Muscle of leg (tissue), 11 donors: Measurements from ENCODE around the gene HAGHL. TPM values are rescaled to one million over a fixed set of nuclear protein-coding genes. Genes with fewer than 3 reads are reported as not detected.
A peak's percentile ranks its signal among the peaks of the same experiment; 100 is the strongest.
"Not testable (repeated sequence)": the region's sequence is repeated elsewhere in the genome, so short reads cannot be mapped to it uniquely, and the experiment has no call there.

Experiments
- DNase-seq: peaks from one replicate; pipeline ENCODE4 v3.0.0; 2013
- H3K27ac ChIP-seq: one replicate; pipeline ENCODE4 v1.5.1; 2013; ENCODE audit warnings: mild to moderate bottlenecking, low read length, control low read depth
- H3K27me3 ChIP-seq: one replicate; pipeline ENCODE4 v1.6.1; 2013; ENCODE audit warnings: low read length; ENCODE audit not compliant: control insufficient read depth, insufficient read depth
- H3K36me3 ChIP-seq: one replicate; pipeline ENCODE4 v1.6.1; 2013; ENCODE audit warnings: low read length; ENCODE audit not compliant: control insufficient read depth, insufficient read depth
- H3K4me1 ChIP-seq: one replicate; pipeline ENCODE4 v1.6.1; 2013; ENCODE audit warnings: low read length; ENCODE audit not compliant: control insufficient read depth, insufficient read depth
- H3K4me3 ChIP-seq: one replicate; pipeline ENCODE4 v1.5.1; 2013; ENCODE audit warnings: low read length, control low read depth
- H3K9me3 ChIP-seq: replicated peaks from 2 replicates; pipeline ENCODE4 v1.6.1; 2013; ENCODE audit warnings: low read depth, low read length; ENCODE audit not compliant: control insufficient read depth
- WGBS: methylation state at CpG from one replicate; pipeline ENCODE4 v1.1.5; 2013; ENCODE audit warnings: missing lambda C conversion rate; ENCODE audit not compliant: insufficient coverage; 5-methylcytosine and 5-hydroxymethylcytosine counted together
- polyA plus RNA-seq, 8 donors: library from polyadenylated mRNA; unstranded; fragments of 120-200 nt; gene quantifications; one replicate each; pipeline versions ENCODE4 v1.2.1 to v1.2.3, GENCODE V29; 2013; ENCODE audit warnings: inconsistent platforms in 1 of 8, low replicate concordance in 1 of 8; ENCODE audit not compliant: insufficient read length in 8 of 8, insufficient read depth in 1 of 8
- total RNA-seq: library from RNA; stranded (reverse); fragments of 120-200 nt; gene quantifications from one replicate; pipeline ENCODE4 v1.2.4, GENCODE V29; 2013

The HAGHL gene
- total and polyA plus RNA-seq, 9 donors, result 1.7 to 4.7 (median 2.8) TPM

DNA sequence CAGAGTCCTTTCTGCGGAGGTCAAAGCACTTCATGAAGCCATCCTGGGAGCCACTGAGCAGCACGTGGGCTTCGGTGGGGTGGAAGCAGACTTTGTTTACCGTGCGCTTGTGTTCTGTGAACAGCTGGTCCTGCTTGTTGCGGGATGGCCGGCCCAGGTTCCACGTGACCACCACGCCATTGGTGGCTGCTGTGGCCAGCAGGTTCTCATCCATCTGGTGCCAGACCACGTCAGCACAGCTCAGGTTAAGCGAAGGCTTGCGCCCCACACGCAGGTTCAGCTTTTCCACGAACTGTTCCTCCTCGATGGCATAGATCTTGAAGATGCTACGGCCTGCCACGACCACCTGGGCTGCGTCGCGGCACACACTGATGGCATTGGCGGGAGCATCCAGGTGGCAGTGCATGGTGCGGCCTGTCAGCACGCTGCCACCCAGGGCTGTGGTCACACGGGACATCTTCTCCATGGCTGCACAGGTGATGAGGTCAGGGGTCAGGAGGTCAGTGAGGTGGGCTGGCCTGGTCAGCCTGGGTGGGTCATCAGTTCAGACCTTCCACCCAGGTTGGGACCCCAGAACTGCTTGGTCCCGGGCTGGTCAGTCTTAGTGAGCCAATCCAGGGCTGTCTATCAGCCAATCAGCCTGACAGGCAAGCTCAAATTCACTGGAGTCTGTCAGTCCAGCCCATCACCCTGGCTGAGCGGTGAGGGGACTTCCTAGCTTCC, 37.6 kb upstream of the HAGHL start:
- DNase-seq, result no peak
- Histone ChIP-seq H3K4me1 (peaks cover 27% of the 10 kb centered on the region), H3K27me3 (peaks cover 35% of the 10 kb centered on the region), H3K36me3 (peaks cover 25% of the 10 kb centered on the region), H3K9me3 (no peaks in the 10 kb centered on the region), H3K27ac (peak overlapping the region; percentile 80), H3K4me3 (peak overlapping the region; percentile 91)
- WGBS, result 84% methylated on average over 26 of the region's 26 CpGs

DNA sequence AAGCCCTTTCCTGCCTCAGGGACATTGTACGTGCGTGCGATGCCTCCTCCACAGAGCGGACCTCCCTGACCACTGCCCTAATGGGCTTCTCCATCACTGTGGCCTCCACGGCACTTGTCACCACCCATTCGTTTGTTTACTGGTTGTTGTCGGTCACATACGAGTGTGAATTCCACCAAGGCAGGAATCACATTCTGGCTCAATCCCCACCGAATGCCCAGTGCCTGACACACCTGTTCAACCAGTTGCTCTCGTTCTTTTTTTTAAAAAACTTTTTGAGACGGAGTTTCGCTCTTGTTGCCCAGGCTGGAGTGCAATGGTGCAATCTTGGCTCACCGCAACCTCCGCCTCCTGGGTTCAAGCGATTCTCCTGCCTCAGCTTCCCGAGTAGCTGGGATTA, 35.7 kb upstream of the HAGHL start:
- H3K36me3 ChIP-seq, result peaks cover 14% of the 10 kb centered on the region
- DNase-seq, result not testable (repeated sequence)

GRCh38 chr16:692356-693108, 34.4 kb upstream of the HAGHL start:
- peaks cover 30% of the 10 kb centered on the region for H3K4me1 ChIP-seq
- no peak overlapping the region for H3K27ac ChIP-seq
- 90% methylated on average over 2 of the region's 10 CpGs for WGBS
- DNase-seq, result no peak
- H3K27me3 ChIP-seq, result peaks cover 62% of the 10 kb centered on the region
- H3K4me3 ChIP-seq, result no peak overlapping the region
- H3K36me3 ChIP-seq, result peaks cover under 1% of the 10 kb centered on the region
- no peaks in the 10 kb centered on the region for H3K9me3 ChIP-seq

More for the DNA sequence above, 35.7 kb upstream of the HAGHL start:
- WGBS, result 82% methylated on average over 10 of the region's 16 CpGs
- H3K4me3 ChIP-seq, H3K27ac ChIP-seq, H3K9me3 ChIP-seq: not testable (repeated sequence)
- peaks cover 30% of the 10 kb centered on the region for H3K4me1 ChIP-seq
- H3K27me3 ChIP-seq, result peaks cover 53% of the 10 kb centered on the region

GRCh38 chr16:693364-693763, 33.5 kb upstream of the HAGHL start:
- H3K9me3 ChIP-seq, result no peaks in the 10 kb centered on the region
- H3K4me3 ChIP-seq, result no peak overlapping the region
- peaks cover 67% of the 10 kb centered on the region for H3K27me3 ChIP-seq
- 21% methylated on average over 17 of the region's 22 CpGs for WGBS
- no peaks in the 10 kb centered on the region for H3K36me3 ChIP-seq
- no peak overlapping the region for H3K27ac ChIP-seq
- peaks cover 30% of the 10 kb centered on the region for H3K4me1 ChIP-seq
- DNase-seq, result no peak

- H3K27ac ChIP-seq, result no peak overlapping the region
- DNase-seq, result no peak
- H3K36me3 ChIP-seq, result no peaks in the 10 kb centered on the region
- under 1% methylated on average over 36 of the region's 37 CpGs for WGBS
- H3K27me3 ChIP-seq, result peaks cover 68% of the 10 kb centered on the region
- peaks cover 30% of the 10 kb centered on the region for H3K4me1 ChIP-seq
- no peaks in the 10 kb centered on the region for H3K9me3 ChIP-seq
- H3K4me3 ChIP-seq, result no peak overlapping the region
Measured at GRCh38 chr16:693766-694165, 33.1 kb upstream of the HAGHL start.

- no peak overlapping the region for H3K27ac ChIP-seq
- H3K4me3 ChIP-seq, result no peak overlapping the region
- no peak for DNase-seq
- H3K4me1 ChIP-seq, result peaks cover 25% of the 10 kb centered on the region
- H3K36me3 ChIP-seq, result no peaks in the 10 kb centered on the region
- 2% methylated on average over 50 of the region's 64 CpGs for WGBS
- H3K9me3 ChIP-seq, result no peaks in the 10 kb centered on the region
- peaks cover 72% of the 10 kb centered on the region for H3K27me3 ChIP-seq
Measured at GRCh38 chr16:694187-694862, 32.6 kb upstream of the HAGHL start.

- H3K27ac ChIP-seq, result no peak overlapping the region
- no peaks in the 10 kb centered on the region for H3K9me3 ChIP-seq
- 1% methylated on average over 25 of the region's 37 CpGs for WGBS
- DNase-seq, result no peak
- H3K36me3 ChIP-seq, result no peaks in the 10 kb centered on the region
- peaks cover 78% of the 10 kb centered on the region for H3K27me3 ChIP-seq
- peaks cover 19% of the 10 kb centered on the region for H3K4me1 ChIP-seq
- no peak overlapping the region for H3K4me3 ChIP-seq
Measured at GRCh38 chr16:694863-695354, 32.0 kb upstream of the HAGHL start.

DNA sequence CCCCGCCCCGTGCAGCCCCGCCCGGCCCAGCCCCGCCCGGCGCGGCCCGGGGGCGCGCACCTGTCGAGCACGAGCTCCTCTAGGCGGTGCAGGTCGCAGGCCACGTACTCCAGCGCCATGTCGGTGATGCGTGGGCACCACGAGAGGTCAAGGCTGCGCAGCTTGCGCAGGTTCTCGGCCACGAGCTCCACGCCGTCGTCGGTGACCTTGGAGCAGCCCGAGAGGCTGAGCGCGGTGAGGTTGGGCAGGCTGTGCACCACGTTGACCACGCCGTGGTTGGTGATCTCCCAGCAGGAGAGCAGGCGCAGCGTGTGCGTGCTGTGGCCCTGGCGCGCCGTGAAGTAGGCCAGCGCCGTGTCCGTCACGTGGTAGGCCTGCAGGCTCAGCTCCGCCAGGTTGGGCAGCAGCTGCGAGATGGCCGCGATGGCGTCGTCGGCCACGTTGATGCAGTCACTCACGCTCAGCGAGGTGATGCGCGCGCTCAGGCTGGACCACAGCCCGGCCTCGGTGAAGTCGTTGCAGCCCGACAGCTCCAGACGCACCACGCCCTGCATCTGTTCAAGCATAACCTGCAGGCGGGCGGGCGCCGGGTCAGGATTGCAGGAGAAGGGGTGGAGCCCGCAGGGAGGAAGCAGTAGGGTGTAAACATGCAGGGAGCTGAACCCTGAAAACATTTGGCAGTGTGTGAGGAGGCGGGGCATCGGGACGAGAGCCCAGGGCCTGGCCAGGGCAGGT, 31.4 kb upstream of the HAGHL start:
- Histone ChIP-seq H3K4me1 (peaks cover 16% of the 10 kb centered on the region), H3K27me3 (peaks cover 84% of the 10 kb centered on the region), H3K36me3 (no peaks in the 10 kb centered on the region), H3K4me3 (no peak overlapping the region), H3K9me3 (no peaks in the 10 kb centered on the region), H3K27ac (no peak overlapping the region)
- no peak for DNase-seq
- under 1% methylated on average over 71 of the region's 71 CpGs for WGBS

DNA sequence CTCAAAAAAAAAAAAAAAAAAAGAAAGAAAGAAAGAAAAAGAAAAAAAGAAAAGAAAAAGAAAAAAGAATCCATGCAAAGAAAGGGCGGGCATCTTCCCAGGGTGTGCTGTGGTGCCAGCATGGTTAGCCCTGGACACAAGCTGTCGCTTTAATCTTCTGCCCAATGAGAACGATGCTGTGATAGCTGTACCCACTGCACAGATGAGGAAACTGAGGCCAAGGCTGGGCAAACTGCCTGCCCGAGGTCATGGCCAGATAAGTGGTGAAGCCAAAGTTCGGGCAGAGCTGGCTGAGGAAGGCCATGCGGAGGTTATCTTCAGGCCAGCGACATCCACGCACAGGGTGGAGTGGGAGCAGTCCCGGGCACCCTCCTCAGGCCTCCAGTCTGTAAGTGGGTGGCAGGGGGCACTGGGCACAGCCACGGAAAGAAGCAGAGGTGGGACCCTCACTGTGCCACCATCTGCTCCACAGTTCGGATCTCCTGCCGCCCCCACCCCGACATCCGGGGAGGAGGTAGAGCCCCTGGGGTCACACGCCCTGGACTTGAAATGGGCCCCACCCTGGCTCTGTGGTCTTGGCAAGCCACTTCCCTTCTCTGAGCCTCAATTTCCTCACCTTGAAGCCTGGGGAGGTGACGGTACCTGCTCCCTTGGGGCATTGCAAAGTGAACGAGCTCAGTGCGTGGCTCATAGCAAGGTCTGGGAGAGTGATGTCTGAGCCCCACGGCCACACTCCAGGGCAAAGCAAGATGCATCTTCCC, 27.8 kb upstream of the HAGHL start:
- no peak for DNase-seq
- 71% methylated on average over 19 of the region's 19 CpGs for WGBS
- Histone ChIP-seq H3K27ac (no peak overlapping the region), H3K36me3 (no peaks in the 10 kb centered on the region), H3K4me3 (no peak overlapping the region), H3K4me1 (peaks cover 19% of the 10 kb centered on the region), H3K27me3 (peaks cover 87% of the 10 kb centered on the region), H3K9me3 (no peaks in the 10 kb centered on the region)
